ENCODE results near the gene CALN1.
A peak's percentile ranks its signal among the peaks of the same experiment; 100 is the strongest.
"Not testable (repeated sequence)": the region's sequence is repeated elsewhere in the genome, so short reads cannot be mapped to it uniquely, and the experiment has no call there.

The CALN1 gene

GRCh38 chr7:71737931-71738540 is 674.1 kb downstream of the CALN1 start:
- not testable (repeated sequence) for DNase-seq (ENCODE audit: low spot score)

GRCh38 chr7:71735961-71736556 is 676.1 kb downstream of the CALN1 start:
- peak; percentile 47 for DNase-seq (ENCODE audit: low spot score)

GRCh38 chr7:71733107-71733870 is 678.8 kb downstream of the CALN1 start:
- peak; percentile 53 for DNase-seq (ENCODE audit: low spot score)

GRCh38 chr7:71731740-71732139 is 680.4 kb downstream of the CALN1 start:
- no peak for DNase-seq (ENCODE audit: low spot score)

Measured in globus pallidus (tissue), 1 donor.